H9 (cell line): ENCODE measurements around the gene GRM5. TPM values are rescaled to one million over a fixed set of nuclear protein-coding genes. Genes with fewer than 3 reads are reported as not detected.

Experiments used
- DNase-seq: peaks from one replicate; pipeline ENCODE4 v3.0.0-alpha.2; 2017
- H2AFZ ChIP-seq: one replicate; pipeline ENCODE4 v1.6.1; 2013; ENCODE audit warnings: mild to moderate bottlenecking, low read length, control low read depth, moderate library complexity
- H2AK5ac ChIP-seq: 2 replicates; pipeline ENCODE4 v1.6.1; 2013; ENCODE audit warnings: low read length, control low read depth, mixed read lengths; ENCODE audit not compliant: insufficient read length
- H2BK120ac ChIP-seq: one replicate; pipeline ENCODE4 v1.6.1; 2013; ENCODE audit warnings: low read depth, mild to moderate bottlenecking, low read length, control low read depth, inconsistent platforms; ENCODE audit not compliant: poor library complexity, severe bottlenecking
- H2BK12ac ChIP-seq: 2 replicates; pipeline ENCODE4 v1.6.1; 2013; ENCODE audit warnings: low read length, control low read depth, mixed read lengths, low read depth; ENCODE audit not compliant: insufficient read length
- H2BK15ac ChIP-seq: 2 replicates; pipeline ENCODE4 v1.6.1; 2013; ENCODE audit warnings: low read depth, low read length, control low read depth
- H2BK20ac ChIP-seq: one replicate; pipeline ENCODE4 v1.6.1; 2013; ENCODE audit warnings: low read depth, mild to moderate bottlenecking, low read length, control low read depth, inconsistent platforms; ENCODE audit not compliant: poor library complexity, severe bottlenecking
- H2BK5ac ChIP-seq: 2 replicates; pipeline ENCODE4 v1.6.1; 2013; ENCODE audit warnings: low read length, control low read depth, mixed read lengths; ENCODE audit not compliant: insufficient read length
- H3K14ac ChIP-seq: 2 replicates; pipeline ENCODE4 v1.6.1; 2013; ENCODE audit warnings: low read length, control low read depth; ENCODE audit not compliant: insufficient read depth
- H3K18ac ChIP-seq: 2 replicates; pipeline ENCODE4 v1.6.1; 2013; ENCODE audit warnings: low read depth, mild to moderate bottlenecking, mixed read lengths, low read length, control low read depth; ENCODE audit not compliant: insufficient read length
- H3K23ac ChIP-seq: 2 replicates; pipeline ENCODE4 v1.6.1; 2013; ENCODE audit warnings: low read length, control low read depth, mixed read lengths, low read depth; ENCODE audit not compliant: insufficient read length
- H3K23me2 ChIP-seq: 2 replicates; pipeline ENCODE4 v1.6.1; 2013; ENCODE audit warnings: low read depth, mild to moderate bottlenecking, mixed read lengths, low read length, control low read depth; ENCODE audit not compliant: insufficient read length, poor library complexity, severe bottlenecking
- H3K27ac ChIP-seq: 2 replicates; pipeline ENCODE4 v1.5.1; 2013; ENCODE audit warnings: low read length, control low read depth, mixed read lengths, low read depth; ENCODE audit not compliant: insufficient read length
- H3K27me3 ChIP-seq: 2 replicates; pipeline ENCODE4 v1.6.1; 2013; ENCODE audit warnings: low read length, control low read depth, inconsistent platforms; ENCODE audit not compliant: insufficient read depth
- H3K4ac ChIP-seq: 2 replicates; pipeline ENCODE4 v1.6.1; 2013; ENCODE audit warnings: low read depth, mild to moderate bottlenecking, control low read depth, inconsistent platforms, low read length, moderate library complexity
- H3K4me1 ChIP-seq: 2 replicates; pipeline ENCODE4 v1.6.1; 2013; ENCODE audit warnings: low read length, control low read depth, inconsistent platforms; ENCODE audit not compliant: insufficient read depth
- H3K4me2 ChIP-seq: 2 replicates; pipeline ENCODE4 v1.6.1; 2013; ENCODE audit warnings: low read length, control low read depth, mixed read lengths; ENCODE audit not compliant: insufficient read length, insufficient read depth
- H3K56ac ChIP-seq: 2 replicates; pipeline ENCODE4 v1.6.1; 2013; ENCODE audit warnings: low read depth, mild to moderate bottlenecking, mixed read lengths, low read length, control low read depth; ENCODE audit not compliant: insufficient read length
- H3K79me1 ChIP-seq: 2 replicates; pipeline ENCODE4 v1.6.1; 2013; ENCODE audit warnings: low read depth, mild to moderate bottlenecking, moderate library complexity, low read length, control low read depth, inconsistent platforms; ENCODE audit not compliant: insufficient read depth, poor library complexity, severe bottlenecking
- H3K79me2 ChIP-seq: 2 replicates; pipeline ENCODE4 v1.6.1; 2013; ENCODE audit warnings: low read length, control low read depth, inconsistent platforms; ENCODE audit not compliant: insufficient read depth
- H3K9ac ChIP-seq: 2 replicates; pipeline ENCODE4 v1.6.1; 2013; ENCODE audit warnings: low read length, control low read depth, mixed read lengths; ENCODE audit not compliant: insufficient read length; ENCODE audit errors: extremely low read depth
- H3K9me3 ChIP-seq: one replicate; pipeline ENCODE4 v1.6.1; 2013; ENCODE audit warnings: low read depth, low read length, inconsistent platforms; ENCODE audit not compliant: control insufficient read depth
- H3T11ph ChIP-seq: one replicate; pipeline ENCODE4 v1.6.1; 2013; ENCODE audit warnings: mild to moderate bottlenecking, low read length, control low read depth, inconsistent platforms
- H4K20me1 ChIP-seq: one replicate; pipeline ENCODE4 v1.6.1; 2013; ENCODE audit not compliant: control insufficient read depth, insufficient read length, insufficient read depth
- H4K5ac ChIP-seq: 2 replicates; pipeline ENCODE4 v1.6.1; 2013; ENCODE audit warnings: low read depth, mild to moderate bottlenecking, mixed read lengths, low read length, control low read depth; ENCODE audit not compliant: insufficient read length
- H4K8ac ChIP-seq: replicated peaks from 2 replicates; pipeline ENCODE4 v1.6.1; 2013; ENCODE audit warnings: low read length, control low read depth, mixed read lengths, low read depth; ENCODE audit not compliant: insufficient read length
- H4K91ac ChIP-seq: 2 replicates; pipeline ENCODE4 v1.6.1; 2013; ENCODE audit warnings: low read depth, mild to moderate bottlenecking, moderate library complexity, mixed read lengths, low read length, control low read depth; ENCODE audit not compliant: insufficient read length
- H3K27ac Mint-ChIP-seq, 3 experiments: 2 replicates in 2 of 3; 3 replicates in 1 of 3; pipeline ENCODE4 v1.8.0; 2020 to 2021; ENCODE audit warnings: mixed read lengths in 3 of 3, mild to moderate bottlenecking in 1 of 3, moderate library complexity in 1 of 3
- H3K27me3 Mint-ChIP-seq: 2 replicates; pipeline ENCODE4 v1.8.0; 2021; ENCODE audit warnings: low read depth, mild to moderate bottlenecking, moderate library complexity, mixed read lengths
- H3K36me3 Mint-ChIP-seq, 3 experiments: 2 replicates in 2 of 3; 3 replicates in 1 of 3; pipeline ENCODE4 v1.8.0; 2020 to 2021; ENCODE audit warnings: low read depth in 3 of 3, mixed read lengths in 3 of 3; ENCODE audit not compliant: insufficient read depth in 1 of 3
- H3K4me1 Mint-ChIP-seq, 2 experiments: 2 replicates each; pipeline ENCODE4 v1.8.0; 2020; ENCODE audit warnings: mixed read lengths in 2 of 2
- H3K4me3 Mint-ChIP-seq, 2 experiments: 2 replicates in 1 of 2; 3 replicates in 1 of 2; pipeline ENCODE4 v1.8.0; 2020 to 2021; ENCODE audit warnings: mild to moderate bottlenecking in 2 of 2, mixed read lengths in 2 of 2, moderate library complexity in 1 of 2
- H3K9me3 Mint-ChIP-seq, 2 experiments: 2 replicates in 1 of 2; 3 replicates in 1 of 2; pipeline ENCODE4 v1.8.0; 2020; ENCODE audit warnings: mild to moderate bottlenecking in 2 of 2, mixed read lengths in 2 of 2, moderate library complexity in 1 of 2
- CTCF ChIP-seq: fragments of 200-600 bp; sonication (generic); conservative IDR thresholded peaks from 3 replicates; pipeline ENCODE4 v1.8.0; 2021; ENCODE audit warnings: antibody characterized with exemption, mild to moderate bottlenecking
- WGBS: extraction: QIAGEN DNeasy Blood & Tissue Kit; methylation state at CpG from one replicate; pipeline ENCODE4 v1.1.7; 2013; ENCODE audit warnings: missing lambda C conversion rate, low lambda C conversion rate, mixed read lengths; ENCODE audit not compliant: insufficient read length; ENCODE audit errors: extremely low coverage; 5-methylcytosine and 5-hydroxymethylcytosine counted together
- total RNA-seq: library from RNA; stranded (reverse); gene quantifications from 2 replicates; pipeline ENCODE4 v1.2.1, GENCODE V29; 2021

The GRM5 gene
- total RNA-seq, 1 experiment from 2014 or later: not detected

- H3K36me3 Mint-ChIP-seq: no peaks in the 10 kb centered on the region
- H4K20me1 ChIP-seq: no peaks in the 10 kb centered on the region
- no peak overlapping the region for H3K4me2 ChIP-seq
- no peak overlapping the region for H3K4ac ChIP-seq
- H2BK12ac ChIP-seq: no peak overlapping the region
- no peaks in the 10 kb centered on the region for H3K23me2 ChIP-seq
- no peaks in the 10 kb centered on the region for H3K27me3 Mint-ChIP-seq
- no peak overlapping the region for H3K14ac ChIP-seq
- no peak overlapping the region for H2BK15ac ChIP-seq
- H3K4me1 Mint-ChIP-seq: peaks cover 3 to 8% of the 10 kb centered on the region in 2 experiments; a peak in 3 of 4 replicates
- H3K27me3 ChIP-seq: no peaks in the 10 kb centered on the region
- WGBS: no CpG with 5 or more reads among the region's 3 CpGs
- no peaks in the 10 kb centered on the region for H3K79me1 ChIP-seq
- no peak overlapping the region for H2BK120ac ChIP-seq
- peaks cover 0 to 3% of the 10 kb centered on the region in 2 experiments; a peak in 1 of 5 replicates for H3K9me3 Mint-ChIP-seq
- no peak overlapping the region for H2BK5ac ChIP-seq
- no peak overlapping the region for H3K23ac ChIP-seq
- no peaks in the 10 kb centered on the region for H3K79me2 ChIP-seq
- no peak overlapping the region for H3K4me3 Mint-ChIP-seq
- H3K56ac ChIP-seq: no peak overlapping the region
- H3K9me3 ChIP-seq: no peaks in the 10 kb centered on the region
- no peak for TF ChIP-seq CTCF
- H3K18ac ChIP-seq: no peak overlapping the region
- no peak overlapping the region for H3K27ac Mint-ChIP-seq
- H3K27ac ChIP-seq: no peak overlapping the region
- no peak overlapping the region for H4K5ac ChIP-seq
- H3T11ph ChIP-seq: no peak overlapping the region
- no peak for DNase-seq
- H4K8ac ChIP-seq: no peak overlapping the region
- H4K91ac ChIP-seq: no peak overlapping the region
- no peak overlapping the region for H3K9ac ChIP-seq
- H2AK5ac ChIP-seq: no peak overlapping the region
- H2BK20ac ChIP-seq: no peak overlapping the region
- H2AFZ ChIP-seq: no peak overlapping the region
- no peaks in the 10 kb centered on the region for H3K4me1 ChIP-seq
Measured at GRCh38 chr11:88819616-88820015, 246.2 kb downstream of the GRM5 start.
